ENCODE results near the gene PAX5.

GRCh38 chr9:37026113-37026930, 7.7 kb downstream of the PAX5 start:
- TF ChIP-seq, protein P1, sequence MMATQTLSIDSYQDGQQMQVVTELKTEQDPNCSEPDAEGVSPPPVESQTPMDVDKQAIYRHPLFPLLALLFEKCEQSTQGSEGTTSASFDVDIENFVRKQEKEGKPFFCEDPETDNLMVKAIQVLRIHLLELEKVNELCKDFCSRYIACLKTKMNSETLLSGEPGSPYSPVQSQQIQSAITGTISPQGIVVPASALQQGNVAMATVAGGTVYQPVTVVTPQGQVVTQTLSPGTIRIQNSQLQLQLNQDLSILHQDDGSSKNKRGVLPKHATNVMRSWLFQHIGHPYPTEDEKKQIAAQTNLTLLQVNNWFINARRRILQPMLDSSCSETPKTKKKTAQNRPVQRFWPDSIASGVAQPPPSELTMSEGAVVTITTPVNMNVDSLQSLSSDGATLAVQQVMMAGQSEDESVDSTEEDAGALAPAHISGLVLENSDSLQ (IDR thresholded peaks at IDR 0.05): no peak
- TF ChIP-seq LEF1 (IDR thresholded peaks at IDR 0.05; ENCODE audit: borderline replicate concordance) (no peak), FOXA1 (IDR thresholded peaks at IDR 0.05) (no peak), ZNF384 (IDR thresholded peaks at IDR 0.05) (no peak), BHLHE40 (IDR thresholded peaks at IDR 0.05; ENCODE audit: borderline replicate concordance) (no peak), SP1 (IDR thresholded peaks at IDR 0.05) (no peak), FOXM1 (IDR thresholded peaks at IDR 0.05; ENCODE audit: borderline replicate concordance) (no peak), SUZ12 (IDR thresholded peaks at IDR 0.05) (no peak), ELF4 (IDR thresholded peaks at IDR 0.05) (no peak), HDGF (IDR thresholded peaks at IDR 0.05; ENCODE audit: borderline replicate concordance) (no peak), NFRKB (IDR thresholded peaks at IDR 0.05) (no peak)
